AG04450 (cell line): ENCODE results near the gene PHKA1. TPM values are rescaled to one million over a fixed set of nuclear protein-coding genes. Genes with fewer than 3 reads are reported as not detected.

Source experiments
- CTCF ChIA-PET: fragments of 300-600, 350-600 bp; formaldehyde crosslinking; extraction: SDS; loops from one replicate; lab custom pipeline; 2022; ENCODE audit warnings: antibody characterized with exemption, inconsistent platforms; lab: Charles Lee
- POLR2A ChIA-PET: fragments of 350-600 bp; formaldehyde crosslinking; extraction: SDS; loops from one replicate; lab custom pipeline; 2021; ENCODE audit warnings: antibody characterized with exemption, inconsistent platforms; lab: Yijun Ruan, JAX
- DNase-seq: peaks from one replicate; pipeline ENCODE4 v3.0.0-alpha.2; 2011; ENCODE audit warnings: low read depth, low spot score
- H3K27ac ChIP-seq: one replicate; pipeline ENCODE4 v1.5.1; 2012; ENCODE audit warnings: low read depth, low read length, control low read depth
- H3K27me3 ChIP-seq: one replicate; pipeline ENCODE4 v1.6.0; 2012; ENCODE audit warnings: low read length; ENCODE audit not compliant: control insufficient read depth, insufficient read depth
- H3K4me3 ChIP-seq: 2 replicates; pipeline ENCODE4 v1.5.1; 2011; ENCODE audit warnings: mild to moderate bottlenecking, low read depth, low read length, control low read depth
- H3K9me3 ChIP-seq: 2 replicates; pipeline ENCODE4 v1.5.1; 2012; ENCODE audit warnings: low read length; ENCODE audit not compliant: control insufficient read depth, insufficient read depth
- CTCF ChIP-seq: IDR thresholded peaks from 2 replicates; pipeline ENCODE4 v1.5.1; 2011; ENCODE audit warnings: low read depth, low read length, control low read depth, inconsistent platforms
- polyA plus RNA-seq: library from polyadenylated mRNA; depleted of rRNA; stranded (reverse); fragments of >200 nt; gene quantifications from 2 replicates; pipeline ENCODE4 v1.2.3, GENCODE V29; 2011

The PHKA1 gene
- polyA plus RNA-seq, 1 experiment = 4.9 TPM

- no peak for DNase-seq
- TF ChIP-seq CTCF = no peak
- Histone ChIP-seq H3K9me3 (no peaks in the 10 kb centered on the region), H3K4me3 (no peak overlapping the region), H3K27ac (no peak overlapping the region), H3K27me3 (no peaks in the 10 kb centered on the region)
- POLR2A ChIA-PET = no interaction called here
- CTCF ChIA-PET = no interaction called here
Observed at GRCh38 chrX:72705814-72706213, 8.3 kb downstream of the PHKA1 start.

GRCh38 chrX:72705111-72705510 lies 9.0 kb downstream of the PHKA1 start:
- Histone ChIP-seq H3K9me3 (no peaks in the 10 kb centered on the region), H3K27ac (no peak overlapping the region), H3K27me3 (no peaks in the 10 kb centered on the region), H3K4me3 (no peak overlapping the region)
- ChIA-PET CTCF (no interaction called here), POLR2A (no interaction called here)
- no peak for DNase-seq
- TF ChIP-seq CTCF = no peak

- ChIA-PET POLR2A (no interaction called here), CTCF (no interaction called here)
- H3K27me3 ChIP-seq = no peaks in the 10 kb centered on the region
- DNase-seq = no peak
- no peak overlapping the region for H3K27ac ChIP-seq
- H3K9me3 ChIP-seq = no peaks in the 10 kb centered on the region
- no peak overlapping the region for H3K4me3 ChIP-seq
- no peak for TF ChIP-seq CTCF
Observed at GRCh38 chrX:72694170-72694569, 19.9 kb downstream of the PHKA1 start.

GRCh38 chrX:72693477-72693876 lies 20.6 kb downstream of the PHKA1 start:
- POLR2A ChIA-PET = no interaction called here
- TF ChIP-seq CTCF = no peak
- CTCF ChIA-PET = no interaction called here

GRCh38 chrX:72687396-72687795 lies 26.7 kb downstream of the PHKA1 start:
- Histone ChIP-seq H3K27ac (no peak overlapping the region), H3K9me3 (no peaks in the 10 kb centered on the region), H3K27me3 (no peaks in the 10 kb centered on the region), H3K4me3 (no peak overlapping the region)
- no peak for DNase-seq
- TF ChIP-seq CTCF = no peak
- CTCF ChIA-PET = no interaction called here
- POLR2A ChIA-PET = no interaction called here

More at GRCh38 chrX:72693477-72693876, 20.6 kb downstream of the PHKA1 start:
- Histone ChIP-seq H3K27ac (no peak overlapping the region), H3K4me3 (no peak overlapping the region), H3K9me3 (no peaks in the 10 kb centered on the region), H3K27me3 (no peaks in the 10 kb centered on the region)
- DNase-seq = no peak
